HG03354 (cell line): ENCODE measurements around the gene BIK.
A peak's percentile ranks its signal among the peaks of the same experiment; 100 is the strongest.
"Not testable (repeated sequence)": the region's sequence is repeated elsewhere in the genome, so short reads cannot be mapped to it uniquely, and the experiment has no call there.

Source experiments
- ATAC-seq: cut with Tn5 transposase; IDR thresholded peaks from one replicate; pipeline ENCODE4 v1.9.1; 2021; ENCODE audit warnings: mild to moderate bottlenecking; ENCODE audit not compliant: unreplicated experiment, poor library complexity, severe bottlenecking

BIK gene

DNA sequence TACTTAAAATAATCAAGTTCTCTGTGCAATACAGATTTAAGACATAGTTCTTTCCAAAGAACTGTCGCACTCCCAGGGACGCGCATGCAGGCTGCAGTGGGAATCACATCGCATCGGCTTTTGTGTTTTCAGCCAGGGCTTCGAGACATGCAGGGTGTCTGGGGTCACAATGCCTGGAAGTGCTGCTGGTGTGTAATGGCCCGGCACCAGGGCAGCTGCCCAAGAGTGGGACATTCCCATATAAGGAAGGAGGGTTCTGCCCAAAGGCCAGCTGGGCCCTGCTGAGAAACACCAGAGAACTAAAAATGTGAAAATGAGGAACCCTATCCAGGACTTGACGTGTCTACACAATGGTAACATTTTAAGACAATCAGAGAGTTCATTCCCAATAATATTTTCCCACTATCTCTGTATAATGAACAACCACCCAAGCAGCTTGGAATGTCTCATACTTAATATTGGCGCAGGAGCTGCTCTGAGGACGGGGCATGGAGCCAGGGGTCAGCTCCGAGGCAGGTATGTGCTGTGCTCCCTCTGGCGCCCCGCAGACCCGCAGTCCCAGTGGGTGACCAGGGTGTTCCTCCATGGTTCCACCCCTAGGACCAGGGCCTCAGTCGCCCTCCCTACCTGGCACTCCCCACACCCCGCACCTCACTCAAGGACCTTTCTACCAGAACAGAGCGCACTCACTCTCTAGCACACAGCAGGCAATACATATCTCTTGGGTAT, 21.4 kb downstream of the BIK start:
- no peak for ATAC-seq

GRCh38 chr22:43133401-43133800, 22.9 kb downstream of the BIK start:
- ATAC-seq = no peak

GRCh38 chr22:43134553-43134952, 24.0 kb downstream of the BIK start:
- no peak for ATAC-seq

DNA sequence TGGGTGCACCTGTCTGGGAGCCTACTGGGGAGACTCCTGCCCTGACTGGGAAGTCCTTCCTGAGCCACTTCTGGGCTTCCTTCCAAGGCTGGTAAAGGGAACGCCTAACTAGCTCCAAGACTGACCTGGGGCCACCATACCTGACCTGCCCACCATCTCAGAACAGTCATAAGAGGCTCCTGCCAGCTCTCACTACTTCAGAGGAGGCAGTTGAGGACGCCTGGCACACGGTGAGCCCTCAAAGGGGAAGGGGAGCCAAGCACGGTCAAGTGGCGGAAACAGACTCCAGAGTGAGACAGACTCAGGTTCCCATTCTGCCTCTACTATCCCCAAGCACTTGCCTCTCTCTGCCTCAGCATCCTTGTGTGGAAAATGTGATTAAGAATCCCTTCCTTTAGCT, 25.0 kb downstream of the BIK start:
- ATAC-seq = no peak

GRCh38 chr22:43136255-43136654, 25.7 kb downstream of the BIK start:
- no peak for ATAC-seq

DNA sequence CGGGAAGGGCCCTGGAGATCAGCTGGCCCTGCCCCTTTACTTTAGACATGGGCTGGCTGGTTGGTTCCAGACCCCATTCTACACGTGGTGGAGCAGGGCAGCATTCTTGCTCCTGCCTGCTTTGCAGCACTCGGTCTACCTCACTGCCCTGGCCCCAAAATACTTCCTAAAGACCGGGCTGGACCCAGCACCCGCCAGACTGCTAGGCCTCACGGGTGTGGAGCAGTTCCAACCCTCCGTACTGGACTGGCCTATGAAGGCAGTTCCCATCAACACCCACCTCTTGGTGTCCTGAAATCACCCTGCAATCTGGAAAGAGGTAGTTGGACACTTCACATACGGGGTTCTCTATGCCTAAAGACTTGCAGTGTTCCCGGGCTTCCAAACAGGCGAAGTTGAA, 26.3 kb downstream of the BIK start:
- no peak for ATAC-seq

- ATAC-seq = peak; percentile 79
These were observed 32.5 kb downstream of the BIK start, which contains the start of gene MCAT for GRCh38 chr22:43142880-43143562. Gene MCAT (minus strand): TSS chr22:43143398. CDS start chr22:43143348, 50 bp downstream.

GRCh38 chr22:43144949-43145348, 34.4 kb downstream of the BIK start:
- ATAC-seq = no peak

DNA sequence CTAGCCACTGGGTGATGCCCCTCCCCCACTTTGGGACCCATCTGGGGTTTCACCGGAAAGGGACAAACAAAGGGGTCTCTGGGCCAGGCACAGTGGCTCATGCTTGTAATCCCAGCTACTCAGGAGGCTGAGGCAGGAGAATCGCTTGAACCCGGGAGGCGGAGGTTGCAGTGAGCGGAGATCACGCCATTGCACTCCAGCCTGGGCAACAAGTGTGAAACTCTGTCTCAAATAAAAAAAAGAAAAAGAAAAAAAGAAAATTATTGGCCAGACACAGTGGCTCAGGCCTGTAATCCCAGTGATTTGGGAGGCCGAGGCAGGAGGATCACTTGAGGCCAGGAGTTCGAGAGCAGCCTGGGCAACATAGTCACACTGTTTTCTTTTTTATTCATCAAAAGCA, 34.8 kb downstream of the BIK start:
- not testable (repeated sequence) for ATAC-seq

DNA sequence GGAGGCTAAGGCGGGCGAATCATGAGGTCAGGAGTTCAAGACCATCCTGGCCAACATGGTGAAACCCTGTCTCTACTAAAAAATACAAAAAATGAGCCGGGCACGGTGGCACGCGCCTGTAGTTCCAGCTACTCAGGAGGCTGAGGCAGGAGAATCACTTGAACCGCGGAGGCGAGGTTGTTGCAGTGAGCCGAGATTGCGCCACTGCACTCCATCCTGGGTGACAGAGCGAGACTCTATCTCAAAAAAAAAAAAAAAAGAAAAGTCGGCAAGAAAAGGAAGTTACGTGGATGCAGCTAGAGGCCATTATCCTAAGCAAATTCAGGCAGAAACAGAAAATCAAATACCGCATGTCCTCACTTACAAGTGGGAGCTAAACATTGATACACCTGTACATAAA, 35.8 kb downstream of the BIK start:
- ATAC-seq = not testable (repeated sequence)

- ATAC-seq = no peak
These were observed 37.3 kb downstream of the BIK start for GRCh38 chr22:43147821-43148220.

GRCh38 chr22:43148581-43148980, 38.0 kb downstream of the BIK start:
- no peak for ATAC-seq

GRCh38 chr22:43150731-43151206, 40.2 kb downstream of the BIK start:
- ATAC-seq = no peak

DNA sequence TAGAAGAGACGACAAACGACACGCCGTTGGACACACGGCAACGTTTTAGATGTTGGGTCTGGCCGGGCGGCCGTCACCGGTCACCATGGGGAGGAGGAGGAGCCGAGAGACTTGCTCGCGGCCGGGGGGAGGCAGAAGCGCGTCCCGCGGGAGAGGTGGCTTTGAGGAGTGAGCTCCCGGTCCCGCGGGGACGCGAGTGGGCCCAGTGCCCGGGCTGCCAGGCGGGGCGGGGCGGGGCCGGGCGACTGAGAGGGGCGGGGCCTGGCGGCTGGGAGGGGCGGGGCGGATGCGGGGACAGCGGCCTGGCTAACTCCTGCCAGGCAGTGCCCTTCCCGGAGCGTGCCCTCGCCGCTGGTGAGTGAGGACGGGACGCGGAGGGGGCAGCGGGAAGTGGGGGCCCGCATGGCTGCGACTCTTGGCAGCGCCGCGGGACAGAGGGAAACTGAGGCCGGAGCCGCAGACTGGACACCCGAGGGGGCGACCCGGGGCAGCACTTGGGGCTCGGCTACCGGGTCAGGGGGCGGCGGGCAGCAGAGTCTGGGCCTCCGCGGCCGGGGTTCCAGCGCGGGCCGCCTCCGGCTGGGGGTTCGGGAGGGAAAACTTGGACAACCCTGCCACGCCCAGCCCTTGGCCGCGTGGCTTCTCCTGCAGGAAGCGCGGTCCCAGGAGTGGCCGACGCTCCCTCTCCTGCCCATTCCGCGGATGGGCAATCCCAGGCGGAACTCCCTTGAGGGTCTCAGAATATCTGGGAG, 40.9 kb downstream of the BIK start, which contains the start of gene TSPO:
Gene TSPO, plus strand, starts transcription at position 309 of the 752 bp plus-strand sequence. CDS start 7,680 bp downstream, outside the sequence.
- no peak for ATAC-seq

DNA sequence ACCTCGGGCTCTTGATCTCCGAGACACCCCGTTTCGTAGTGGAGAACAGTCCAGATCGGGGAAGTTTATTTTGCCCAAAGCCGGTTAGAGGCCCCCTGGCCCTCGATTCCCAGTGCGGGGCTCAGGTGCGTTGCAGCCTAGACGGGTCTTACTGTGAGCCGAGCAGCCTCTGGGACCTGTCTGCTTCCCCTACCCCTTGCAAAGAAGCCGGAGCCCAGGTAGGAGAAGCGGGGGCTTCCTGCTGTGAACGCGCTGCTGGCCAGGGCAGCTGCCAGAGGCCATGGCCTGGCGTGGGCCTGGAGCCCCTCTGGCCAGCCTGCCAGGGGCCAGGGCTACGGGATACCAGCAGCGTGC, 41.4 kb downstream of the BIK start:
- ATAC-seq = no peak

DNA sequence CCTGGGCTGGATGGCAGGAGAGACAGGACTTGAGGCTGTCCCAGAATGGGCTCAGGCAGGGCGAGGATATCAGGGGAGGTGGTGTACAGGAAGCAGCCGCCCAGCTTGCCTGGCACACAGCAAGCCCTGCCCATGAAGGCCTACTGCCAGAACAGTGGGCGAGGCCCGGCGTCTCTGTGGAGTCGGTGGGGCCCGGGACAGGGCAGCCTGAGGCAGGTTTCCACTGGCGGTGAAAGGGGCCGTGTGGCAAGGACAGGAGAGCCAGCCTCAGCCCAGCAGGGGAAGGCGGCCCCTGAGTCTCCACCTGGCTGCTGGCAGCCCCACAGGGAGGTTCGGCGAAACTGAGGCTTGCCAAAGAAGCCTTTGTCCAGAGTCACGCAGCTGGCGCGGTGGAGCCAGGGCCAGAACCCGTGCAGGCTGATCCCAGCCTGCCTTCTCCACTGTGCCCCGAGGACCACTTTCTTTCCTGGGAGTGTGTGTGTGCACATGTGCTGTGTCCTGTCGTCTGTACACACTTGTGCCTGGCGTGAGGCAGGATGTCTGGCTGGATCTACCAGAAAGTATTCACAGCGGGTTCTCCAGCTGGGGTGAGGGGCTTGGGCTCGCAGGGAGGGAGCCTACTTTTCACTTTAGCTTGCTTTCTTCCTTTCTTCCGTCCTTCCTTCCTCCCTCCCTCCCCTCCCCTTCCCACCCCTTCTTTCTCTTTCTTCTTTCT, 42.0 kb downstream of the BIK start:
- ATAC-seq = no peak

DNA sequence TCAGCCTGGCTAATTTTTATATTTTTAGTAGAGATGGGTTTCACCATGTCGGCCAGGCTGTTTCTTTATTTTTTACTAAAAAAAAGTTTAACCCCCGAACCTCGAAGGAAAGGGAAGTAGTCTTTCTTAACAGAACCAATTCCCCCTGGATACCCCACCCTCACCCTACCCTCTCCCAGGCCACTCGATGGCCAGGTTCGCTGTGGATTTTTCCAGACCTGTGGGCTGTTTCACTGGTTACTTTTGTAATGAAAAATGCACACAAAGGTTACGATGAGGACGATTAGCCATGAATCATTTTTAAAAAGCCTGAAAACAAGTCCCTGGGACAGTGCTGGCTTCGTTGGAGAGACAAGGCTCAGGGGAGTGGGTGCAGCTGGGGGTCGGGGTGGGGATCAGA, 43.3 kb downstream of the BIK start:
- no peak for ATAC-seq

- ATAC-seq = no peak
These were observed 44.5 kb downstream of the BIK start for GRCh38 chr22:43154887-43155536.

DNA sequence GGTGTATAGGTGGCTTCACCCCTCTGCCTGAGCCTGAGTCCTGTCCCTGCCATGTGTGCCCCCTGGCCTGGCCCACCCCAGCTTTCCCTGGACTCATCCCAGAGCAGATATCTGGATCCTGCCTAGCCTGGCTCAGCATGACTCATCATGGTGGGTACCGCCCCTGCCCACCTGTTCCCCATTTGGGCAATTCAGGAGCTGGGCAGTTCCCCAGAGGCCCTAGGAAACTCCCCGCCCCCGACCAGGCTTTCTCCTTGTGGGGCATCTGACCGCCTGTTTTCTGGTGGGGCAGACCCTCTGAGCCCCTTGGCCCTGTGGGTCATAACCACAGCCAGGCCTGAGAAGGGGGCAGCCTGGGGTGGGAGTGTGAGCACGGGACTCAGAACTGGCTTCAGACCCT, 45.2 kb downstream of the BIK start:
- no peak for ATAC-seq
